Measurements from ENCODE around the gene TMPRSS11A. TPM values are rescaled to one million over a fixed set of nuclear protein-coding genes. Genes with fewer than 3 reads are reported as not detected.

TMPRSS11A gene
- total and polyA plus RNA-seq, 10 donors = 0.07 TPM; not detected in 9

DNA sequence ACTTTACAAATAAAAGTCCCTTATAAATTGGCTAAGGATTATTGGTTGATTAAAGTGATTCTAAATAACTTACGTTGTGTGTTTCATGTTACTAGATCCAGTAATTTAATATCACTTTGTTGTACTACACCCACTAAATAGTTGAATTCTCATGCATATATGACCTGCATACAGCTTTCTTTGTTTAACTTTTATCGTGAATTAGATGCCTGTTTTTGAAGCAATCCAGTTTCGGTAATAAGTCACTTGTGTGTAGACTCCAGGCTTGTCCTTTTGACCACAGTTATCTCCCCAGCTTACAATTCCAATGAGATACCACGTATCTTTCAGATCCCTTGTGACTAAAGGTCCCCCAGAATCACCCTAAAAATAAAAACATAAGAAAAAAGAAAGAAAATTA, 52.2 kb downstream of the TMPRSS11A start:
- no peak for TF ChIP-seq POLR2A (IDR thresholded peaks at IDR 0.05)
- no peak for TF ChIP-seq POLR2AphosphoS5 (IDR thresholded peaks at IDR 0.05)
- TF ChIP-seq, protein P1, sequence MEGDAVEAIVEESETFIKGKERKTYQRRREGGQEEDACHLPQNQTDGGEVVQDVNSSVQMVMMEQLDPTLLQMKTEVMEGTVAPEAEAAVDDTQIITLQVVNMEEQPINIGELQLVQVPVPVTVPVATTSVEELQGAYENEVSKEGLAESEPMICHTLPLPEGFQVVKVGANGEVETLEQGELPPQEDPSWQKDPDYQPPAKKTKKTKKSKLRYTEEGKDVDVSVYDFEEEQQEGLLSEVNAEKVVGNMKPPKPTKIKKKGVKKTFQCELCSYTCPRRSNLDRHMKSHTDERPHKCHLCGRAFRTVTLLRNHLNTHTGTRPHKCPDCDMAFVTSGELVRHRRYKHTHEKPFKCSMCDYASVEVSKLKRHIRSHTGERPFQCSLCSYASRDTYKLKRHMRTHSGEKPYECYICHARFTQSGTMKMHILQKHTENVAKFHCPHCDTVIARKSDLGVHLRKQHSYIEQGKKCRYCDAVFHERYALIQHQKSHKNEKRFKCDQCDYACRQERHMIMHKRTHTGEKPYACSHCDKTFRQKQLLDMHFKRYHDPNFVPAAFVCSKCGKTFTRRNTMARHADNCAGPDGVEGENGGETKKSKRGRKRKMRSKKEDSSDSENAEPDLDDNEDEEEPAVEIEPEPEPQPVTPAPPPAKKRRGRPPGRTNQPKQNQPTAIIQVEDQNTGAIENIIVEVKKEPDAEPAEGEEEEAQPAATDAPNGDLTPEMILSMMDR (IDR thresholded peaks at IDR 0.05 in 8 of 11, conservative IDR thresholded peaks at IDR 0.05 in 3 of 11) = no peak
- Histone ChIP-seq H3K36me3 (no peaks in the 10 kb centered on the region), H3K27ac (no peak overlapping the region), H3K27me3 (replicated peaks in 1 of 7) (no peaks in the 10 kb centered on the region), H3K4me3 (no peak overlapping the region), H3K9me3 (peaks cover 0 to 4% (median 0%) of the 10 kb centered on the region in 8 donors), H3K4me1 (no peaks in the 10 kb centered on the region)
- WGBS, 5 donors = 57 to 88% (median 86%) methylated on average over 4 of the region's 4 CpGs
- intact Hi-C loops (cut with DNase I; ENCODE audit: low total_unique reads) = no loop called here
- DNase-seq = no peak

DNA sequence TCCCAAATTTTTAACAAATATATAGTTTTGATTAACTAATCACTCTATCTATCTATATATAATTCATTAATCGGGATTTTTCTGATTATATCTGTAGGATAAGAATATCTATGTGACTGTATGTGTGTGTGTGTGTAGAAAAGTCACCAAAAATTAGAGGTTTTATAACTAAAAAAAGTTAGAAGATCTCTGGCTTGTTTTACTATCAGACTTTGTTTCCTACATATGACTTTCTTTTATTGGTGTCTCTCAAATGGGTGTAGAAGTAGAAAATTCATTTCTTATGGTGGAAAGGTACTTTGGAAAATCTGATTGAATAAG, 52.7 kb downstream of the TMPRSS11A start:
- no peak overlapping the region for H3K4me3 ChIP-seq
- H3K27me3 ChIP-seq (replicated peaks in 1 of 7) = no peaks in the 10 kb centered on the region
- peaks cover 0 to 9% (median 0%) of the 10 kb centered on the region in 8 donors for H3K9me3 ChIP-seq
- no peak overlapping the region for H3K27ac ChIP-seq
- no peak for DNase-seq
- H3K4me1 ChIP-seq = no peaks in the 10 kb centered on the region
- WGBS, 5 donors = 2 to 14% (median 4%) methylated on average over 1 of the region's 1 CpG
- no peak for TF ChIP-seq POLR2AphosphoS5 (IDR thresholded peaks at IDR 0.05)
- TF ChIP-seq, protein P1 (IDR thresholded peaks at IDR 0.05 in 8 of 11, conservative IDR thresholded peaks at IDR 0.05 in 3 of 11) = peak in 1 of 11 experiments; percentile 2
- intact Hi-C loops (cut with DNase I; ENCODE audit: low total_unique reads) = no loop called here
- H3K36me3 ChIP-seq = no peaks in the 10 kb centered on the region

DNA sequence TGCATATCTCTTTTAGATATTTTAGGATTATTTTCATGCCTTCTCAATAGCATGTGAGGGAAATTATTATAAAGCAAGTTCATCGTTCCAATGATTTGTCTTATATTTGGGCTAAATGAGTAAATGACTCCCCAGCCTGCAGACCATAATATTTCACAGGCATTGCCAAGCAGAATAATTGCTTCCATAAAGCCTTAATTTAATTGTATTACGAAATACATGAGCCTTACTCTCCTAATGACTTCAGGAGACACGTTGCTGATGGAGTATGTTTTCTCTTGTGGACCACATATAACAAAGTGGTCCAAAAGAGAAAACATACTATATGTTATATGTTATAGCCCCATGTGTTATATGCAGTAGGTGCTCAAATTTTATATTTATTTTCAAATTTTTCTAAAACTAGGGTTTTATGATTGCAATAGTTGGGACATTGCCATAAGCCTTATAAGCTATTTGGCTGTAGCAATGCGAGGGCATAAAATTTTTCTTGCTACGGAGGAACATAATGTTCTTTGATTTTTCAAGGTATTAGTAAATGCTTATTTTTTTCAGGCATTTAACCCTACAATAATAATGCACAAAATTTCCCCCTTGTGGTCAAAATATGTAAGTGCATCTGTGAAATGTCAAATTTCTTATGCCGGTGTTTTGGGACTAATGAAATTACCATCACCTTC, 53.2 kb downstream of the TMPRSS11A start:
- DNase-seq = no peak
- intact Hi-C loops (cut with DNase I; ENCODE audit: low total_unique reads) = no loop called here

DNA sequence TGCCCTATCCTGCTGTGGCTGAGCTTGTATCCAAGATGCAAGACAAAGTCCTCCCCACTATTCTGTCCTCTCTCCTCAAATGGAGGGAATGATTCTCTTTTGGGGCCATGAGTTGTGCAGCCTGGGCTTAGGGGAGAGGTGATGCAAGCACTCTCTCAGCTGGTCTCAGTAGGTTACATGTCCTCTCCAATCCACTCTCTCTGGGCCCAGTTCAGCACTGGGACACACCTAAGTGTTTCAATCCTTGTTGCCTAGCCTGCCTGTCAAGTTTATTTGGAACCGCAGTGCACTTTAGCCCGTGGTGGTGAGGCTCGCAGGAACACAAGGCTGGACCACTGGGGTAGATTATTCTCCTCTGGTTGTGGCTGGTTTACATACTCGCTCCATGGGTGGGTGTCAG, 55.6 kb downstream of the TMPRSS11A start:
- H3K9me3 ChIP-seq = peaks cover 0 to 10% (median under 1%) of the 10 kb centered on the region in 8 donors
- H3K27me3 ChIP-seq (replicated peaks in 1 of 7) = no peaks in the 10 kb centered on the region
- intact Hi-C loops (cut with DNase I; ENCODE audit: low total_unique reads) = no loop called here
- H3K36me3 ChIP-seq = no peaks in the 10 kb centered on the region
- no peaks in the 10 kb centered on the region for H3K4me1 ChIP-seq
- no peak overlapping the region for H3K4me3 ChIP-seq
- TF ChIP-seq, protein P1 (IDR thresholded peaks at IDR 0.05 in 8 of 11, conservative IDR thresholded peaks at IDR 0.05 in 3 of 11) = no peak
- TF ChIP-seq POLR2A (IDR thresholded peaks at IDR 0.05) (no peak), POLR2AphosphoS5 (IDR thresholded peaks at IDR 0.05) (no peak)
- peak; percentile 34 for DNase-seq
- WGBS, 5 donors = 91 to 100% (median 97%) methylated on average over 4 of the region's 4 CpGs
- no peak overlapping the region for H3K27ac ChIP-seq

More for the DNA sequence above, 53.2 kb downstream of the TMPRSS11A start:
- Histone ChIP-seq H3K36me3 (no peaks in the 10 kb centered on the region), H3K4me1 (no peaks in the 10 kb centered on the region), H3K4me3 (no peak overlapping the region), H3K9me3 (peaks cover 0 to 10% (median 0%) of the 10 kb centered on the region in 8 donors), H3K27ac (no peak overlapping the region), H3K27me3 (replicated peaks in 1 of 7) (no peaks in the 10 kb centered on the region)
- WGBS, 5 donors = 35 to 55% (median 43%) methylated on average over 6 of the region's 6 CpGs
- no peak for TF ChIP-seq POLR2AphosphoS5 (IDR thresholded peaks at IDR 0.05)
- TF ChIP-seq, protein P1 (IDR thresholded peaks at IDR 0.05 in 8 of 11, conservative IDR thresholded peaks at IDR 0.05 in 3 of 11) = peak in 10 of 11 experiments; percentile 29 to 66 (median 61)
